Stimulated activated CD4-positive, alpha-beta T cell treated with anti-CD3 and anti-CD28 coated beads, Interleukin-12 subunit alpha, Interleukin-12 subunit beta, amount 100 ng/mL, for 4 hours (primary cell): Measurements from ENCODE around the gene LANCL2.
A peak's percentile ranks its signal among the peaks of the same experiment; 100 is the strongest.
"Not testable (repeated sequence)": the region's sequence is repeated elsewhere in the genome, so short reads cannot be mapped to it uniquely, and the experiment has no call there.

Experiments used
- DNase-seq: peaks from one replicate; pipeline ENCODE4 v3.0.0-alpha.2; 2020

LANCL2 gene

GRCh38 chr7:55409482-55410225, 44.5 kb downstream of the LANCL2 start:
- DNase-seq, result no peak

GRCh38 chr7:55410667-55411239, 45.6 kb downstream of the LANCL2 start:
- DNase-seq, result no peak

GRCh38 chr7:55411844-55412243, 46.7 kb downstream of the LANCL2 start:
- DNase-seq, result no peak

DNA sequence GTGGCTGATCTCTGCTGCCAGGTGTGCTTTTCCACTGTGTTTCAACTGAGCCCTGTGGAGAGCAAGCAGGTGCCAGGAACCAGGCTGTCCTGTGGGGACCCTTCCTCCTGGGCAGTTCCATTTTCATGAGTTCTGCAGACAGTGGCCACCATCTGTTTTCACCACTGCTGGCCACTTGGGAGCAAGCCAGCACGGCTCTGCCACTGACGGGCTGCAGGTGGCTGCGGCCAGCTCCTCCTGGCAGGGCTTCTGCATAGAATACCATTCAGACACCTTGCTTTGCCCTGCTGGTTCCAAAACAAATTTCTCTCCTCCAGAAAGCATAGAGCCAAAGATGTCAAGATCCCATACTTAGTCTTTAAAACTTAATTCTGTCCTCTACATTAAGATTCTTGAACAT, 48.3 kb downstream of the LANCL2 start:
- DNase-seq, result no peak

- DNase-seq, result peak; percentile 81
Measured at GRCh38 chr7:55415173-55415778, 50.1 kb downstream of the LANCL2 start.

GRCh38 chr7:55417456-55417855, 52.3 kb downstream of the LANCL2 start:
- not testable (repeated sequence) for DNase-seq

GRCh38 chr7:55420530-55420929, 55.4 kb downstream of the LANCL2 start:
- DNase-seq, result no peak

DNA sequence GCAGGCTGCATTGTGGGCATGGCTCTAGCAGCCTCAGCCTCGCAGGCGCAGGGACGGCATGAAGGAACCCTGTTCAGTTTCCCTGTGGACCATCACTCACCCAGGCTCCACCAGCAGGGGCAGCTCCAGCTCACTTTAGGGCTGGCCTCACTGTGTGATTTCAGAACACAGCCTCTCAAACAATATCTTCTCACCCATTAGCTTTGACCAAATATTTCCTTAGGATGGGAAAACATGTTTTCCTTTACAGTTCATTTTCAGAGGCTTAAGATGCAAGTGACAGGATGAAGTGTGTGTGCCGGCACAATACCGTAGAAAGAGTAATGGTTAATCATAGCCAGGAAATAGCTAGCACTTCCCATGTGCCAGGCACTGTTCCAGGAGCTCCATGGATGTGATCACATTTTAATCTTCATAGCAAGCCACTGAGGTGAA, 58.2 kb downstream of the LANCL2 start:
- no peak for DNase-seq

- DNase-seq, result no peak
Measured at GRCh38 chr7:55423891-55424290, 58.8 kb downstream of the LANCL2 start.

DNA sequence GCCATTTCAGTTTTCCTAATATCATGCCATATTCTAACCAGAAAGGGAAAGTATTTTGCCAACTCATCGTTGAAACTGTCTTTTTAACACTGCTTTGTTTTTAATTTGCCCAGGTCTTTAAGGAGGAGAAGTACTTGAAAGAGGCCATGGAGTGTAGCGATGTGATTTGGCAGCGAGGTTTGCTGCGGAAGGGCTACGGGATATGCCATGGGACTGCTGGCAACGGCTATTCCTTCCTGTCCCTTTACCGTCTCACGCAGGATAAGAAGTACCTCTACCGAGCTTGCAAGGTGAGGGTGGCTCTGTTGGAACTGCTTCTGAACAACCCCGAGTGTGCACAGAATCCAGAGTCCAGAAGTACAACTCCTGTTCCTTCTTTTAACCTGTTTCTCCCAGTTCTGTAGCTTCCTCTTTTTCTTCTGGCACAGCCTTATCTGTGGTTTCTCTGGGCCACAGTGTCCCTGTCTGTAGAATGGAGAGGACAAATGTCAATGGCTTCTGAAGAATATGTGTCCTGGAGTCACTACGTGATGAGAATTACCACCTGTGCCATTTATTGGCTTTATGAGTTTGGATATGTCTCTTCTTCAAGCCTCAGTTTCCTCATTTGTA, 60.1 kb downstream of the LANCL2 start:
- no peak for DNase-seq

- no peak for DNase-seq
Measured at GRCh38 chr7:55426676-55427075, 61.5 kb downstream of the LANCL2 start.

- no peak for DNase-seq
Measured at GRCh38 chr7:55427342-55427741, 62.2 kb downstream of the LANCL2 start.

GRCh38 chr7:55427800-55428199, 62.7 kb downstream of the LANCL2 start:
- no peak for DNase-seq

DNA sequence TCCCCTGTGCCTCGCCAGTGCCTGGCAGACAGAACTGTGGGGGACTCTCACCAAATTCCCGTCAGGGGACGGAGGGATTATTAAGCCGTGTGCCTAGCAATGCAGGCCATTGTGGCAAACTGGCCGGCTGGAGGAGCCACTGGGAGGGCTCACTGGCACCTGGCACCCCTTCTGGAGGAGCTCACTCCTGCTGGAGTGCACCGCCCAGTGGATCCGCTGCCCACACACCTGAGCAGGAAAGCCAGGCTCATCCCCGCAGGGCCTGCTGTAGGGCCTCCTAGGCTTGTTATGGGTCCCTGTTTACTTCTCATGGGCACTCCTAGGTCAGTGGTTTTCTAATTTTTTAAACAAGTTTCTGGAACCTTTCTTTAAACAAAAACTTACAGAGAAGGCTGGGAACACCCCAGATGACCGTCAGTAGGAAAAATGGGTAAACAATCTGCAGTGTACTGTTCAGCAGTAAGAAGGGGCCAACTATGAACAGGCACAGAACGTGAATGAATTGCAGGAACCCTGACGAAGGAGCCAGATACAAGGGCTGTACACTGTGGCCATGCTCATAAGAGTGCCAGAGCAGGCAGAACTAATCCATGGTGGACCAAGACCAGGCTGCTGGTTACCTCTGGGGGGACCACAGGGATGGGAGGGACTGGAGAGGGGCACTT, 64.8 kb downstream of the LANCL2 start:
- DNase-seq, result no peak

- no peak for DNase-seq
Measured at GRCh38 chr7:55431898-55432297, 66.8 kb downstream of the LANCL2 start.

- no peak for DNase-seq
Measured at GRCh38 chr7:55432506-55432905, 67.4 kb downstream of the LANCL2 start.

DNA sequence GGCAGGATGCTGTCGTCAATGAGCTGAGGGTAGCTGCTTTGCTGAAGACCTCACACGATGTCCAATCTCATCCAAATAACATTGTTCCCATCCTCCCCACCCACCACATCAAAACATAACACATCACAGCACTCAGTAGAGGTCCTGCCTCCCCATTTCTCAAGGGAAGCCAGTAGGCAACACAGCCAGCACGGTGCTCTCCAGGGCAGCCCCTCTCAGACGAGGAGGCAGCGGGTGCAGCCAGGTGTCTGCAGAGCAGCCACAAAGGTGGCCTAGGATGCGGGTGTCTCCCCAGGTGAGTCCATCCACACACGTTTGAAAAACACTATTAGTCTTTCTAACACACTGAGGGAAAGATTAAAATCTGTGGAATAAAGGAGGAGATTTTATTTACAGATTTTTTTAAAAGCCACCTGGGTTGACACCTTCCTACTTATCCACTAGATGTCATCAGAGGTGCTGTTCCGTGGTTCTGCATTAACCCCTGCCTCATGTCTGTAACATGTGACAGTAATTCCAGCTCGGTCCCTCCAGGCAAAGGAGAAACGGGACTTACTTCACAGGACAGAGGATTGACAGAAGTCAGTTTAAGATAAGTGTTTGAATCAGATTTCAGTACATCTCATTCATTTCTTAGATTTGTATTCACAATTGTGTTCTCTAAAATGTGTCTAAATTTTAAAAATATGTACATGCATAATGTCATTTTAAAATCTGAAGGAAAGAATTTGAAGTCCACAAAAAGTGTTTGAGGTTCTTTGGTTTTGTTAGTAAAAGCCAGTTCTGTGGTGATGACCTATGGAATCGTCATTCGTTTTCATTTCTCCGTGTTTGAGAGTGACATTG, 68.0 kb downstream of the LANCL2 start:
- DNase-seq, result no peak

DNA sequence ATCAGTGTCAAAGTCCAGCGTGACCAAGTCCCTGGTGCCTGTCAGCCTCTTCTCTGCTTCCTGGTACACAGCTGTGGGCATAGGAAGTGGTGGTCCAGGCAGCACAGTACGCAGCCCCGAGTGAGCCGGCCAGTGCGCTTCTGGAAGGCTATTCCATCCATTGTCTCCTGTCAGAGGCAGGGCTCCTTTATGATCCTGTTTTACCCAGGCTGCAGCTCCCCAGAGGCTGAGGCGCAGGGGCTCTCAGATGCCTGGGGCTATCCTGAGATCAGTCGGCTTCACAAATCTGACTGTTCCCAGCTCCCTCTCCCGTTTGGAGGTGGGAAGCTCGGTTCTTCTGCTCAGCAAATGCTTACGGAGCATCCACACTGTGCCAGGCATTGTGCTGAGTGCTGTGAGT, 70.3 kb downstream of the LANCL2 start:
- no peak for DNase-seq

GRCh38 chr7:55436457-55436856, 71.3 kb downstream of the LANCL2 start:
- DNase-seq, result no peak

- no peak for DNase-seq
Measured at GRCh38 chr7:55437375-55437774, 72.2 kb downstream of the LANCL2 start.

- DNase-seq, result no peak
Measured at GRCh38 chr7:55438085-55438756, 73.1 kb downstream of the LANCL2 start.
